HepG2 (cell line): Measurements from ENCODE around the gene TENT5A. TPM values are rescaled to one million over a fixed set of nuclear protein-coding genes. Genes with fewer than 3 reads are reported as not detected.

Source experiments
- CBX5 ChIP-seq: sonication (generic); formaldehyde crosslinking; IDR thresholded peaks from 2 replicates; pipeline ENCODE4 v1.4.0; 2020; ENCODE audit warnings: missing genetic modification reagents, borderline replicate concordance
- MATR3 ChIP-seq: sonication (generic); formaldehyde crosslinking; IDR thresholded peaks from 2 replicates; pipeline ENCODE4 v1.4.0; 2020; ENCODE audit warnings: missing genetic modification reagents
- MYNN ChIP-seq: sonication (generic); formaldehyde crosslinking; IDR thresholded peaks from 2 replicates; pipeline ENCODE4 v1.4.0; 2020; ENCODE audit warnings: mild to moderate bottlenecking, low read depth, missing genetic modification reagents
- RXRB ChIP-seq: IDR thresholded peaks from 2 replicates; pipeline ENCODE4 v1.6.1; 2016; ENCODE audit warnings: borderline replicate concordance, missing genetic modification reagents, missing compliant biosample characterization
- U2AF1 ChIP-seq: fragments of 200-400 bp; formaldehyde crosslinking; optimal IDR thresholded peaks from 2 replicates; pipeline ENCODE3; 2017; ENCODE audit warnings: mild to moderate bottlenecking, low read depth, low read length
- ZFP90 ChIP-seq: sonication (generic); formaldehyde crosslinking; IDR thresholded peaks from 2 replicates; pipeline ENCODE4 v1.8.0; 2022; ENCODE audit warnings: missing genetic modification reagents, mild to moderate bottlenecking, inconsistent platforms, borderline replicate concordance
- ZKSCAN8 ChIP-seq: IDR thresholded peaks from 2 replicates; pipeline ENCODE4 v1.6.1; 2016; ENCODE audit warnings: borderline replicate concordance, missing genetic modification reagents, missing compliant biosample characterization
- polyA plus RNA-seq, 8 experiments: library from polyadenylated mRNA; depleted of rRNA in 3 of 8; stranded (reverse) in 7 of 8; unstranded in 1 of 8; fragments of >200 nt; fragmentation: Illumina TruSeq in 4 of 8; extraction: Trizol in 4 of 8; gene quantifications; 2 replicates each; pipeline versions ENCODE4 v1.2.1 to v1.2.3, GENCODE V29; 2011 to 2016; ENCODE audit warnings: low read depth in 4 of 8, missing spikeins in 1 of 8, mixed read lengths in 1 of 8; ENCODE audit not compliant: insufficient read depth in 1 of 8
- total RNA-seq, 5 experiments: library from RNA; depleted of rRNA; stranded (reverse); fragments of >200 nt; fragmentation: Illumina TruSeq; extraction: Trizol; gene quantifications; 2 replicates each; pipeline ENCODE4 v1.2.3, GENCODE V29; 2016; ENCODE audit warnings: low read depth in 1 of 5
- TF ChIP-seq, protein P1 (sequence below): sonication (generic); formaldehyde crosslinking; IDR thresholded peaks from 2 replicates; pipeline ENCODE4 v1.5.0; 2020; ENCODE audit warnings: missing genetic modification reagents
- TF ChIP-seq, protein P2 (sequence below): IDR thresholded peaks from 2 replicates; pipeline ENCODE4 v1.6.1; 2016; ENCODE audit warnings: low read depth, missing genetic modification reagents, missing compliant biosample characterization
- TF ChIP-seq, protein P3 (sequence below): fragments of 450-650 bp; IDR thresholded peaks from 2 replicates; pipeline ENCODE4 v1.6.1; 2017; ENCODE audit warnings: mild to moderate bottlenecking
- TF ChIP-seq, protein P4 (sequence below): sonication (generic); formaldehyde crosslinking; IDR thresholded peaks from 2 replicates; pipeline ENCODE4 v1.4.0; 2020; ENCODE audit warnings: mild to moderate bottlenecking, missing genetic modification reagents, borderline replicate concordance
- TF ChIP-seq, protein P5 (sequence below): sonication (generic); formaldehyde crosslinking; IDR thresholded peaks from 2 replicates; pipeline ENCODE4 v1.5.1; 2020; ENCODE audit warnings: mild to moderate bottlenecking, missing genetic modification reagents, moderate library complexity

The TENT5A gene
- total and polyA plus RNA-seq, 2 of the 13 experiments (the other 11 are each of a cell fraction or from before 2014, with no cell fraction given) = 8.0 to 13.8 TPM

DNA sequence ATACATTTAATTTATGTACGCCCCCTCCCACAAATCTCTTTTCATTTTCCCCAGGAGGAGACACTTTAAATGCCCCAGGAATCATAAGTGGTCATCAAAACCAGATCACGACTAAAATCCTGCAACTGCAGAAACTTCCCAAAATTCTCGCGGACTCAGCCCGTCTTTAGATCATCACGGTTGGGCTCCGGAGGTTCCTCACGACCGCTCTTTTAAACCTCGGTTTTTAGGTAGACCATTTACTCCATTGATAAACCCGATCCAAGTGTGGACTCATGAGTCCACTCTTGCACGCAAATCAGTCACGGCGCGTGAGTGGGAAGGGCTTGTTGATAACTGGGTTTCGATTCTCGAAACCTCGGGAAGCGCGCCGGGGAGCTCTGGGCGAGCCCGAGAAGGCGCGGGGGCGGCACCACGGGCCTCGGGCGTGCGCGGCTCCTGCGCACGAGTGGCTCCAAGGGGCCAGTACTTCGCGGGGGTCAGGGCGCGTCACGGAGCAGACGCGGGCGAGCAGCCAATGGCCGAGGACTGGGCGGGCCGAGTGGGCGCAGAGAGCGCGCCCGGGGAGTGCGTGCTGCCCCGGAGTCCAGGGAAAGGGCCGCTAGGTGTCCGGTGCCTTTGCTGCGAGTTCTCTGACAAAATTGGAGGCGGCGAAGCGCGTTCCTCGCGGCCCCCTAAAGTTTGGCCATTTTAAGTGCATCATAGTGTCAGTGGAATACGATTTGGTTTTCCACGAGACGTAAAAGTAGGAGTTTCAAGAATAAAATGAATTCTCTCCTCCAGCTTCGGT is 635 bp upstream of the TENT5A start (continued):
- TF ChIP-seq ZFP90 (CRISPR knock-in tag) (0 out of 2 replicates have a peak, but pooled peaks have one; percentile 84), CBX5 (CRISPR knock-in tag) (no peak), ZKSCAN8 (CRISPR knock-in tag) (no peak), RXRB (CRISPR knock-in tag) (peak; percentile 20), MYNN (CRISPR knock-in tag) (no peak), MATR3 (CRISPR knock-in tag) (no peak), U2AF1 (no peak)
- TF ChIP-seq, protein P1, sequence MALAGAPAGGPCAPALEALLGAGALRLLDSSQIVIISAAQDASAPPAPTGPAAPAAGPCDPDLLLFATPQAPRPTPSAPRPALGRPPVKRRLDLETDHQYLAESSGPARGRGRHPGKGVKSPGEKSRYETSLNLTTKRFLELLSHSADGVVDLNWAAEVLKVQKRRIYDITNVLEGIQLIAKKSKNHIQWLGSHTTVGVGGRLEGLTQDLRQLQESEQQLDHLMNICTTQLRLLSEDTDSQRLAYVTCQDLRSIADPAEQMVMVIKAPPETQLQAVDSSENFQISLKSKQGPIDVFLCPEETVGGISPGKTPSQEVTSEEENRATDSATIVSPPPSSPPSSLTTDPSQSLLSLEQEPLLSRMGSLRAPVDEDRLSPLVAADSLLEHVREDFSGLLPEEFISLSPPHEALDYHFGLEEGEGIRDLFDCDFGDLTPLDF (CRISPR knock-in tag) = peak; percentile 84
- TF ChIP-seq, protein P2, sequence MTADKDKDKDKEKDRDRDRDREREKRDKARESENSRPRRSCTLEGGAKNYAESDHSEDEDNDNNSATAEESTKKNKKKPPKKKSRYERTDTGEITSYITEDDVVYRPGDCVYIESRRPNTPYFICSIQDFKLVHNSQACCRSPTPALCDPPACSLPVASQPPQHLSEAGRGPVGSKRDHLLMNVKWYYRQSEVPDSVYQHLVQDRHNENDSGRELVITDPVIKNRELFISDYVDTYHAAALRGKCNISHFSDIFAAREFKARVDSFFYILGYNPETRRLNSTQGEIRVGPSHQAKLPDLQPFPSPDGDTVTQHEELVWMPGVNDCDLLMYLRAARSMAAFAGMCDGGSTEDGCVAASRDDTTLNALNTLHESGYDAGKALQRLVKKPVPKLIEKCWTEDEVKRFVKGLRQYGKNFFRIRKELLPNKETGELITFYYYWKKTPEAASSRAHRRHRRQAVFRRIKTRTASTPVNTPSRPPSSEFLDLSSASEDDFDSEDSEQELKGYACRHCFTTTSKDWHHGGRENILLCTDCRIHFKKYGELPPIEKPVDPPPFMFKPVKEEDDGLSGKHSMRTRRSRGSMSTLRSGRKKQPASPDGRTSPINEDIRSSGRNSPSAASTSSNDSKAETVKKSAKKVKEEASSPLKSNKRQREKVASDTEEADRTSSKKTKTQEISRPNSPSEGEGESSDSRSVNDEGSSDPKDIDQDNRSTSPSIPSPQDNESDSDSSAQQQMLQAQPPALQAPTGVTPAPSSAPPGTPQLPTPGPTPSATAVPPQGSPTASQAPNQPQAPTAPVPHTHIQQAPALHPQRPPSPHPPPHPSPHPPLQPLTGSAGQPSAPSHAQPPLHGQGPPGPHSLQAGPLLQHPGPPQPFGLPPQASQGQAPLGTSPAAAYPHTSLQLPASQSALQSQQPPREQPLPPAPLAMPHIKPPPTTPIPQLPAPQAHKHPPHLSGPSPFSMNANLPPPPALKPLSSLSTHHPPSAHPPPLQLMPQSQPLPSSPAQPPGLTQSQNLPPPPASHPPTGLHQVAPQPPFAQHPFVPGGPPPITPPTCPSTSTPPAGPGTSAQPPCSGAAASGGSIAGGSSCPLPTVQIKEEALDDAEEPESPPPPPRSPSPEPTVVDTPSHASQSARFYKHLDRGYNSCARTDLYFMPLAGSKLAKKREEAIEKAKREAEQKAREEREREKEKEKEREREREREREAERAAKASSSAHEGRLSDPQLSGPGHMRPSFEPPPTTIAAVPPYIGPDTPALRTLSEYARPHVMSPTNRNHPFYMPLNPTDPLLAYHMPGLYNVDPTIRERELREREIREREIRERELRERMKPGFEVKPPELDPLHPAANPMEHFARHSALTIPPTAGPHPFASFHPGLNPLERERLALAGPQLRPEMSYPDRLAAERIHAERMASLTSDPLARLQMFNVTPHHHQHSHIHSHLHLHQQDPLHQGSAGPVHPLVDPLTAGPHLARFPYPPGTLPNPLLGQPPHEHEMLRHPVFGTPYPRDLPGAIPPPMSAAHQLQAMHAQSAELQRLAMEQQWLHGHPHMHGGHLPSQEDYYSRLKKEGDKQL (CRISPR knock-in tag) = no peak
- TF ChIP-seq, protein P3, sequence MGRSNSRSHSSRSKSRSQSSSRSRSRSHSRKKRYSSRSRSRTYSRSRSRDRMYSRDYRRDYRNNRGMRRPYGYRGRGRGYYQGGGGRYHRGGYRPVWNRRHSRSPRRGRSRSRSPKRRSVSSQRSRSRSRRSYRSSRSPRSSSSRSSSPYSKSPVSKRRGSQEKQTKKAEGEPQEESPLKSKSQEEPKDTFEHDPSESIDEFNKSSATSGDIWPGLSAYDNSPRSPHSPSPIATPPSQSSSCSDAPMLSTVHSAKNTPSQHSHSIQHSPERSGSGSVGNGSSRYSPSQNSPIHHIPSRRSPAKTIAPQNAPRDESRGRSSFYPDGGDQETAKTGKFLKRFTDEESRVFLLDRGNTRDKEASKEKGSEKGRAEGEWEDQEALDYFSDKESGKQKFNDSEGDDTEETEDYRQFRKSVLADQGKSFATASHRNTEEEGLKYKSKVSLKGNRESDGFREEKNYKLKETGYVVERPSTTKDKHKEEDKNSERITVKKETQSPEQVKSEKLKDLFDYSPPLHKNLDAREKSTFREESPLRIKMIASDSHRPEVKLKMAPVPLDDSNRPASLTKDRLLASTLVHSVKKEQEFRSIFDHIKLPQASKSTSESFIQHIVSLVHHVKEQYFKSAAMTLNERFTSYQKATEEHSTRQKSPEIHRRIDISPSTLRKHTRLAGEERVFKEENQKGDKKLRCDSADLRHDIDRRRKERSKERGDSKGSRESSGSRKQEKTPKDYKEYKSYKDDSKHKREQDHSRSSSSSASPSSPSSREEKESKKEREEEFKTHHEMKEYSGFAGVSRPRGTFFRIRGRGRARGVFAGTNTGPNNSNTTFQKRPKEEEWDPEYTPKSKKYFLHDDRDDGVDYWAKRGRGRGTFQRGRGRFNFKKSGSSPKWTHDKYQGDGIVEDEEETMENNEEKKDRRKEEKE = no peak
- TF ChIP-seq, protein P4, sequence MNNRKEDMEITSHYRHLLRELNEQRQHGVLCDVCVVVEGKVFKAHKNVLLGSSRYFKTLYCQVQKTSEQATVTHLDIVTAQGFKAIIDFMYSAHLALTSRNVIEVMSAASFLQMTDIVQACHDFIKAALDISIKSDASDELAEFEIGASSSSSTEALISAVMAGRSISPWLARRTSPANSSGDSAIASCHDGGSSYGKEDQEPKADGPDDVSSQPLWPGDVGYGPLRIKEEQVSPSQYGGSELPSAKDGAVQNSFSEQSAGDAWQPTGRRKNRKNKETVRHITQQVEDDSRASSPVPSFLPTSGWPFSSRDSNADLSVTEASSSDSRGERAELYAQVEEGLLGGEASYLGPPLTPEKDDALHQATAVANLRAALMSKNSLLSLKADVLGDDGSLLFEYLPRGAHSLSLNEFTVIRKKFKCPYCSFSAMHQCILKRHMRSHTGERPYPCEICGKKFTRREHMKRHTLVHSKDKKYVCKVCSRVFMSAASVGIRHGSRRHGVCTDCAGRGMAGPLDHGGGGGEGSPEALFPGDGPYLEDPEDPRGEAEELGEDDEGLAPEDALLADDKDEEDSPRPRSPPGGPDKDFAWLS (CRISPR knock-in tag) = no peak
- TF ChIP-seq, protein P5, sequence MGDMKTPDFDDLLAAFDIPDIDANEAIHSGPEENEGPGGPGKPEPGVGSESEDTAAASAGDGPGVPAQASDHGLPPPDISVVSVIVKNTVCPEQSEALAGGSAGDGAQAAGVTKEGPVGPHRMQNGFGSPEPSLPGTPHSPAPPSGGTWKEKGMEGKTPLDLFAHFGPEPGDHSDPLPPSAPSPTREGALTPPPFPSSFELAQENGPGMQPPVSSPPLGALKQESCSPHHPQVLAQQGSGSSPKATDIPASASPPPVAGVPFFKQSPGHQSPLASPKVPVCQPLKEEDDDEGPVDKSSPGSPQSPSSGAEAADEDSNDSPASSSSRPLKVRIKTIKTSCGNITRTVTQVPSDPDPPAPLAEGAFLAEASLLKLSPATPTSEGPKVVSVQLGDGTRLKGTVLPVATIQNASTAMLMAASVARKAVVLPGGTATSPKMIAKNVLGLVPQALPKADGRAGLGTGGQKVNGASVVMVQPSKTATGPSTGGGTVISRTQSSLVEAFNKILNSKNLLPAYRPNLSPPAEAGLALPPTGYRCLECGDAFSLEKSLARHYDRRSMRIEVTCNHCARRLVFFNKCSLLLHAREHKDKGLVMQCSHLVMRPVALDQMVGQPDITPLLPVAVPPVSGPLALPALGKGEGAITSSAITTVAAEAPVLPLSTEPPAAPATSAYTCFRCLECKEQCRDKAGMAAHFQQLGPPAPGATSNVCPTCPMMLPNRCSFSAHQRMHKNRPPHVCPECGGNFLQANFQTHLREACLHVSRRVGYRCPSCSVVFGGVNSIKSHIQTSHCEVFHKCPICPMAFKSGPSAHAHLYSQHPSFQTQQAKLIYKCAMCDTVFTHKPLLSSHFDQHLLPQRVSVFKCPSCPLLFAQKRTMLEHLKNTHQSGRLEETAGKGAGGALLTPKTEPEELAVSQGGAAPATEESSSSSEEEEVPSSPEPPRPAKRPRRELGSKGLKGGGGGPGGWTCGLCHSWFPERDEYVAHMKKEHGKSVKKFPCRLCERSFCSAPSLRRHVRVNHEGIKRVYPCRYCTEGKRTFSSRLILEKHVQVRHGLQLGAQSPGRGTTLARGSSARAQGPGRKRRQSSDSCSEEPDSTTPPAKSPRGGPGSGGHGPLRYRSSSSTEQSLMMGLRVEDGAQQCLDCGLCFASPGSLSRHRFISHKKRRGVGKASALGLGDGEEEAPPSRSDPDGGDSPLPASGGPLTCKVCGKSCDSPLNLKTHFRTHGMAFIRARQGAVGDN = peak; percentile 96
